HG03520 (cell line): ENCODE measurements around the gene STAT3.

Source experiments
- ATAC-seq: cut with Tn5 transposase; IDR thresholded peaks from one replicate; pipeline ENCODE4 v1.9.1; 2021; ENCODE audit warnings: mild to moderate bottlenecking, moderate library complexity; ENCODE audit not compliant: unreplicated experiment

The STAT3 gene

DNA sequence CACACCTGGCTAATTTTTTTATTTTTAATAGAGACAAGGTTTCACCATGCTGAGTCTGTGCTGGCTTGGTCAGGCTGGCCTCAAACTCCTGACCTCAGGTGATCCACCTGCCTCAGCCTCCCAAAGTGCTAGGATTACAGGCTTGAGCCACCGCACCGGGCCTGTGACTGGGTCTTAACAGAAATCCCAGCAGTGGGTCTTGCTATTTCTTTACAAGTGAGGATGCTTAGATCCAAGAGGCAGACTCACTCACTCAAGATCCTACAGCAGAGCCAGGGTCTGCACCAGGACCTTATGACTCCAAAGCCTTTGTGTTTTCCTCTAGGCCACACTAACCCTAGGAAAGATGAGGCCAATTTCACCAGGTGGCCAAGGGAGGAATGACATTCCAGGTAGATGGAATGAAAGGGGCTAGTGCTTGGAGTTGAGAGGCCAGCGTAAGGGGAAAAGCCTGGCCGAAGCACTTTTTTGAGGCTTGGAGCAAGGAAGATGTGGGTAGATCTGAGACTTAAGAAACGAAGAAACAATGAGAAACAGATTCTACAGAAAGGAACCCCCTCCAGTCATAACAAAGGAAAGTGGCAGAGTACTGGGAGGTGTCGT lies 105.7 kb downstream of the STAT3 start:
- no peak for ATAC-seq

DNA sequence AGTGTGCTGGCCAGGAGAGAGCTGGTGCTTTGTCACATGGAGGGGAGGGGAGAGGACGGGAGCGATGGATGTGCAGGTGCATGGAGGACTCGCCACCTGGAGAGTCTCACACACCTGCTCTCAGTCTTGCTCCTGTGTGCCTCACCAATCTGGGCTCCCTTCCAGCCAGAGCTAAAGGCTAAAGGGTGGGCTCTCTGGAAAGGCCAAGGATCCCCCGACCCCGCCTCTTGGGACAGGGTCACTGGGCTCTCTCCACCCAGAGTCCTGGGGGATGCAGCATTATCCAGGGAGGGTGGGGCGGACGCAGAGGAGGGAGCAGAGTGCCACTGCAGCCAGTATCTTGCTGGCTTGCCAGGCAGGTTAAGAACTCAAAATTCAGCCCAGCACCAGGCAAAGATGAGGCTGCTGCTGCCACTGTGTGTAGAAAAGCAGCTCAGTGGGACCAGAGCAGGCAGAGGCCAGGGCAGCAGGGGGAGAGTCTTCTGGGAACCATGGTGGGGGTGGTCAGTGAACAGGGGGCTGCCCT lies 106.6 kb downstream of the STAT3 start:
- no peak for ATAC-seq

DNA sequence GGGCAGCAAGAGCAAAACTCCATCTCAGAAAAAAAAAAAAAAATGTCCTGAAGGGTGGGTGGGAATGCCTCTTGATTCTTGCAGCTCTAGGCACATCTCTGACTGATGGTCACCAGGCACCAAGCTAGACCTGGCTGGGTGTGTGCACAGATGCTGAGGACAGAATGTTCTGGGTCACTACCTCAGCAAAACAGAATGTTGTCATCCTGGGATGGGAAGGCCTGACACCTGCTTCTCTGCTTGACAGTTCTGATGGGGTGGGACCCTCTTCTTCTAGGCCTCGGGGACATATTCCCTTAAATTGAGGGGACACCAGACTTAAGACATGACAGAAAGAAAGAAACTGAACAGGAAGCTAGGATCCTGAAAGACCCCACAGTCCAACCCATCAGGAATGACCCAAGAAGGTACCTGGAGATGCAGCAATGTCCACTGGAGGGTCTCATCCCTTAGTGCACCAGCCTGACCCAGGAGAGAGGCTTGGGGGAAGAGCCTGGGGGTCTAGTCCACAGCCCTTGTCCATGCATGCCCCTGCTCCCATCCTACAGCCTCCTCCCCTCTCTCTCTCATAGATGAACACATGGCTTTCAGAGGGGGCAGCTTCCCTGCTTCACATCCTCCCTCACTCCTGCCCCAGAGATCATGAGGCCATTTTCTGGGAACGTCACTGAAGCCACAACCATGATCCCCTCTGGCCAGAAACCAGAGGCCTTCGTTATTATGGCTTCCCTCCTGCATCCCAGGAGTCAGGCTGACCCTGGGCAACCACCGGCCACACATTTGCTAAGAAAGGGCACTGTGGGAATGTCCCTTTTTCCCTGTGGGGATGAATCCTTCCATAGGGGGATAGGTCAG lies 108.2 kb downstream of the STAT3 start:
- no peak for ATAC-seq

DNA sequence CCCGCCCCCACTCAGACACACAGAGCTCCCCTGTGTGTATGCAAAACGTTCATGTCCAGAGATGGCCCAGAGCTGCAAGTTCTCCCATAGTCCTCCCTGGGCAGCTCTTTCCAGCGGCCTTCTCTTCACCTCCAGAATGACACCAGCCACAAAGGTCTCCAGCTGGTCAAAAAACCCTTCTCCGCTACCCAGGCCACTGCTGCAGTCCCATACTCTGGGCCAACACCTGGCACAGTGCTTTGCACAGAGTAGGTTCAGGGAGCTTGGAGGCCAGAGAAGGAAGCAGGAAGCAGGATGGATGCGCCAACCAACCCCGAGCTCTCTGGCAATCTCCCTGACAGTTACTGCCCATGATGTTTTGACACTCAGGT lies 110.9 kb downstream of the STAT3 start:
- no peak for ATAC-seq

DNA sequence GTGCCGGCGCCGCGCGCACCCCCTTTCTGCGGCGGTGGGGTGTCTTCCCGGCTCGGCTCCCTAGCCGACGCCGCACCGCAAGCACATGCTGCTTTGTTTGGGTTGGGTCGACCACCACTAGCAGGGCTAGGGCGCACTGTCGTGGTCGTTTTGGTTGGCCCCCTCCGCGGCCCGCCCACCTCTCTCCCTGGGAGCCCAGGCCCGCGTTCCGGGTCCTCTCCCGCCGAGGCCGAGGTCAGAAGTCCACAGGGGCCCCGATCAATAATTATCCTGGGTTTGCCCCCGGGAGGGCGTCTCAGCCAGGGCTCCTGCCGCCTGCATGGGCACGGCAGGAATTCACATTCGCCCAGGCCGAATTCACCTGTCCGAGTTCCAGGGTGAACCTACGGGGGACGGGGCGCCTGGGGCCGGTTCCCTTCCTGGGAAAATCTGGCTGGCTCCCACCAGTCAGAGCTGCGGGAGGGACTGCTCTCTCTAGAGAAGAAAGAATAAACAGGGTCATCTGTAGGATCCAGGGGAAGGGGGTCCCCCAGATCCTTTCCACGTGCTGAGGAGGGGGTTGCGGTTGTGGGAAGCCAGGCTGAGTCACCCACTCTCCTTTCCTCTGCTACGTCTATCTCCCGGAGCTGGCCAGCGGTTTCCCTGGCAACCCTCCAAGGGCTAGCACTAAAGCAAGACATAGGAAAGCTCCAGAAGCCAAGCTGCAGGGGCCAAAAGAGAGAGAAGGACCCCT lies 111.5 kb downstream of the STAT3 start:
- no peak for ATAC-seq

DNA sequence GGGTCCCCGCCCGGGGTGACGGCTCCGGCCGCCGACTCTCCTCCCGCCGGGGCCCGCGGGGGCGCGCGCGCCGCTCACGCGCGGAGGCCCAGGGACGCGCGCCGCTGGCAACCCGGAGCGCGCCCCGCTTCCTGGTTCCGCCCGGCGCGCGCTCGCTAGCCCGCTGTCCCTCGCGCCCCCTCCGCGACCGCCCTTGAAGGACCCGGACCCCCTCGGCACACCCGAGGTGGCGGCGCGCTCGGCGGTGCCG lies 112.0 kb downstream of the STAT3 start, which contains the start of gene STAT5B:
Gene STAT5B, minus strand, starts transcription at position 33 of the 250 bp plus-strand sequence. CDS start 44,264 bp downstream, outside the sequence.
- peak; percentile 59 for ATAC-seq

DNA sequence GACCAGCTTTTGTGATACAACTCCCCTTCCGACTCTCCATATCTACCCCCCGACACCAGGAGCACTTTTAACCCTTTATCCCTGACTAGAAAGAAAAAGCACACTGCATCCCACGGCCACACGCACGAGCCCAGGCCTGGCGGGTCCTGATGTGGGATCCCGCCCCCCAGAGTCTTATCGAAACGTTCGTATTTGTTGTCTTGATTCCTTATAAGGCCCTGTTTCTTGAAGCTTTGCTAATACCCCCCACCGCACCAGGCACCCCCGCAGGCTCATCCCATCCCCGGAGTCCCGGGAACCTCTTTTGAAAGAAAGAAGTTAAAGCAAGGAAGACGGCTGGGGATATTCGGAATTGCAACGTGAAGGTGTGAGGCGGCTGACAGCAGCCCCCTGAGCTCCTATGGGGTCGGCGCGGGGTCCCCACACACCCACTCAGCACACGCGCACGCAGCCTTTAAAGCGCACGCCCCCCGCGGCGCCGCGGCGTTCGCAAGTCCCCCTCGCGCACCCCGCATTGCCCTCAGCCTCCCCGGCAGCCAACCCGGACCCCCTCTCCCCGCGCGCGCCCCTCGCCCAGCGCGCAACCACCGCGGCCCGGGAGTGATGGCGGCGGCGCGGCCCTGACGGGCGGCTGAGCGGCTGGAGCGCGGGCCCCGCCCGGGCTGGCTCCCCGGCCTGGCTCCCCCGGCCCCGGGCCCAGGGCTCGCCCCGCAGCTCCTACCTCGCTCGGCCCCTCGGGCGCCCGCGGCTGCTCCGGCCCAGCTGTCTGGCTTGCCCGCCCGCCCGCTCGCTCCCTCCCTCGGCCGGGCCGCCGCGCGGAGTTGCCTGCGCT lies 112.5 kb downstream of the STAT3 start:
- peak; percentile 39 for ATAC-seq

DNA sequence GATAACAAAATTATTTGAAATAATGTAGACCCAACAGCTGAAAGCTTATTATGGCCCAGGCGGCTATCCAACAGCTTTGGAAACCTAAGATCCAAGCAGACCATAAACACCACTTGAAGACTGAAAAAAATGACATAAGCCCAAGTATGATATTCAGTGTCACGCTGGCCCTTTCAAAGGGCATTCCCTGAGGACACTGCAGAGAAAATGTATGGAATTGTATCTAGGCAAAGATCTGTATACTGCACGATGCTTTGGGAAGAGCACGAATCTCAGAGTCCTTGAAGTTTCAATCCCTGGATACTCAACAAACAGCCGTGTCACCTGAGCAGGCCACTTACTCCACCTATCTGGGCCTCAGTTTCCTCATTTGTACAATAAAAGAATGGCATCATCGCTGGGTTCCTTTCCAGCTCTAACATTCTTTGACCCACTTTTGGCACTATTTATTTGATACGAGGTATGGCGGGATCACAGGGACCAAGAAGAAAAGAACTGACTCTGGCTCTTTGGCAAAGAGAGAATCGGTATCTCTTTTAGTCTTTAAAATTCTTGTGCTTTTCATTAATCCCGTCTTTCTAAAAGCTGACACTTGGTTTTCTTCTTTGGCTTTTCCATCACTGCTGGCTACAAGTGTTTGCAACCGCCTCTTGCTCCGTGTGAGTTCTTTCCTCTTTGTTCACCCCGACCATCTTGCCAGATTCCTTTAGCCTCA lies 113.3 kb downstream of the STAT3 start:
- no peak for ATAC-seq

DNA sequence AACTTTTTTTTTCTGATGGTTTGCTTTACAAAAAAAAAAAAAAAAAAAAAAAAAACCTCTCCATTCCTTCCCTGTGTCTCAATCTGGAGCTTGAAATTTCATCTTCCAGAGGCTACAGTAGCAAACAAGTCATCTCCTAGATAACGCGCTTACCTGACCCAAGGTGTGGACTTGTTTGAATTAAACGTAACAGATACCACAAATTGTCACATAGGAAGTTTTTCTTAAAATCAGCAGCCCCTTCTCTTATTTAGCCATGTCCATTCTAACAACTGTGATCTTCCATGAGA lies 114.0 kb downstream of the STAT3 start:
- ATAC-seq: no peak

DNA sequence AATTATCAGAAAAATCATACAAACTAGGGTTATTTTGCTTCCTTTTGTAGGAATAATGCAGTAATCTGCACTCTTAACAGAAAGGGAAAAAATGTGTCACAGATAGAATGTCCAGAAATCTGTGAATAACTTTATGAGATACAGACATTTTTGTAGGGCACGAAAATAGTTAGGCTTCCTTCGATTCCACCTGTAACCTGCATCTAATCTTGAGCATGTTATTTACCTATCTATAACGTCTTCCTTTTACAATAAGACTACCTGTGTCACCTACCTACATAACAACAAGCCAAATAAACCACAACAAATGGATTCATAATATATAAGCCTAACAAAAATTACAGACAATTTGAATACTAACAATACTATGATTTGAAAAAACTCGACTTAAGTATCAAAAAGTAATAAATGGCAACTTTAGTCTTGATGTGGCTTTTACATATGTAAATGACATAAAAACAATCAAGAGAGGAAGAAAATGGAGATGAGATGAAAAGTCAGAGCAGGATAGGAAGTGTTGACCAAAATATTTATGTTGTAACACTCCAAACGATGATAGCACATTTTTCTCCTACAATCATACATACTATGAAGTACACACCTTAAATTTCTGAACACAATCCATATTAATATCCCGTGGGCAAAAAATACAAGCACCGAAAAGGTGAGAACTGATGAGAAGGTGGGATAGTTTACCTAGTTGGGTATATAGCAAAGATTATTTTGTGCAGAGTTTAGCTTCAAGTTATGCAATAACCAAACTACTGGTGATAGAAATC lies 114.6 kb downstream of the STAT3 start:
- ATAC-seq: no peak

DNA sequence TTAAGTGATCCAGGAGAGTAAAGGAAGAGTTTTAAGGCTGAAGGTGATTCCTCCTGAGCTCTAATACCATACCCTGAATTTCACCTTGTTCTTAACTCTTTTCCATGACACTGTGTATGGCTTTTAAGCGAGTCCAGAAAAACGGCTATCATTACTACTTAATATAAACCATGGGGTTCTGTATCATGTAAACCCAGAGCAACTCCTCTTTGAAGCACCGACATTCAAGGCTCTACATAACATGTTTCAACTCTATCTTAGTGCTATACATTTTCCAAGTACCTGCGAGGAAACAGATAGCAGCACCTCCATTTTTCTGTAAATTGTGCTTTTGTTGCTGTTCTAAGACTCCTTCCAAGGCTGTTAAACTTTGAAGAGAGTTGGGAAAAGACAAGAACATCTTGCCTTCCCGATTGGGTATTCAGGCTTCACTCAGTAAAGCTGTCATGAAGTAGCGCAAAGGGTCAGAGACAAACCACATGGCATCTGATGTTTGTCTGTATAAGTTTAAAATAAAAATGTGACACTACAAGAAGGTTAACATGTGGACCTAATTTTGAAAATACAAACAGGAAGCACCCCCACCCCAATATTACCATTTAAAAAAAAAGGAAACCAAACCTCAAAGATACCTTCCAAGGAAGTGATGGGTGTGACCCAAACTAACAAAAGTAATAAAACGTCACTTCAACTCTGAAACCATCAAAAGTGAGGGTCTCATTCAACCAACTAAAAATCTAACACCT lies 115.9 kb downstream of the STAT3 start:
- no peak for ATAC-seq

DNA sequence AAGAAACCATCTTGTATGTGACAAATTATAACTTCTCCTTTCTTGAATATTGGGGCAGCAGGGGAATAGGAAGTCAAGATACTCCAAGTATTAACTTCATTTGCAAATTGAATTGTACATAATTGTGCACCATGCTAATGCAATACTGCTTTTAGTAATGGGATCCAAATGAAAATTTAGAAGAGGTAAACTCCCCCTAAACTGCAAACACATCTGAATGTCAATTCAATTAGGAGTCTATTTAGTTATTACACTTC lies 116.5 kb downstream of the STAT3 start:
- no peak for ATAC-seq

DNA sequence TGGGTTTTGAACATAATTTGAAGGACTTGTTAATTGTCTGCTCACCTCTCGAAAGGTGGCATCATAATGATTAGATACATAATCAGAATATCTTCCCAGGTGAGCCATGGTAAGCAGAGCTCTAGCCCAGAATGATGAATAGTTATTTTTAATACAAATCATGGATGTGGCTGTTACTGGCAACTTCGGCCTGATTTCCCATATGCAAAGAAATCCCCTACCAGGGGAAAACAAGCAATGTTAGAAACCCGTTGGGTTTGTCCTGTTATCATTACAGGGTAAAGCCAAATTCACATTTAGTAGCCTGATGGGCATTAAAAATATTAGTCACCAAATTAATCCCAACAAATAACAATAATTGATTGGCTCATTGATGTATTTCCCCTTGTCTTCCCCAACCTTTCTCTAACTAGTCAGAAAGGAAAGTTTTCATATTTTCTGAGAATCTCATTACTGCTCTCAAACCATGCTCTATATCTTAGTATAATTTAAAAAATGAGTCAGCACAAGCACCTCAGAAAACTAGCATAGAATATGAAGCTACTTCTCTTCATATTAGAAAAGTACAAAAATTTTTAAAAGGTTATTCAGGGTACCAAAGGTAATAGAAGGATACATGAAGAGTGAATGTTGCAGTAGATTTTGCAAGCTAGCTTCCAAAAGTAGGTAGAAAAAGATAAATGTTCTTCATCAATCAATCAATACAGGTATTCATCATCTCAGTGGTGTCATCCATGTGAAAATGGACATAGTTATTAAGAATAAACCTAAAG lies 117.0 kb downstream of the STAT3 start:
- no peak for ATAC-seq

DNA sequence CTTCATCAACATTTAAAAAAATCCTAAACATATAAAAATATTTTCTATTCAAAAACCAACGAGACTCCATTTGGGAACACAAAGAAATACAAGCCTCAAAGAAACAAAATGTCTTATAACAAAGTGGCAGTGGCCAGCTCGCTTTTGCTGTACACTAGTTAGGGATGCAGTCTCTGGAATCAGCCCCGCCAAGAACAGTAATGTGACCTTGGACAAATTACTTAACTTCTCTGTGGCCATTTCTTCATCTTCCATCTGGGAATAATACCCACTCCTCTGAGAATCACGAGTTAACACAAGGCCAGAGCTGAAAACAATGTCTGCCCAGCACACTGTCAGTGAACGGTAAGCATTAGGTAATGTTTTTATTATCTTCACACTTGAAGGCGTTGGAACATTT lies 117.6 kb downstream of the STAT3 start:
- ATAC-seq: no peak

DNA sequence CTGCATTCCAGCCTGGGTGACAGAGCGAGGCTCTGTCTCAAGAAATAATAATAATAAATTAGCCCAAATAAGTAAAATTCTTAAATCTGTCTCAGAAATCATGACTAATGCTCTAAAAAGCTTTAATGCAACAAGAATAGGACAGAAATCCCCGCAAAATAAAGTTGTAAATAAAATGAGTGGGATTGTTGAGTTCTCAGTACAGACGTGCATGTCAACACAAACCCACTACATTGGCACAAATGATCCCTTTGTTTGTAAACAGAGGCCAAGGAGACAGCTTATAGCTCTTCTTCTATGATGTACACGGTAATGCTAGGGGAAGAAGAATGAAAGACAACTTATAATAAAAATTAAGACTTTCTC lies 118.1 kb downstream of the STAT3 start:
- no peak for ATAC-seq

DNA sequence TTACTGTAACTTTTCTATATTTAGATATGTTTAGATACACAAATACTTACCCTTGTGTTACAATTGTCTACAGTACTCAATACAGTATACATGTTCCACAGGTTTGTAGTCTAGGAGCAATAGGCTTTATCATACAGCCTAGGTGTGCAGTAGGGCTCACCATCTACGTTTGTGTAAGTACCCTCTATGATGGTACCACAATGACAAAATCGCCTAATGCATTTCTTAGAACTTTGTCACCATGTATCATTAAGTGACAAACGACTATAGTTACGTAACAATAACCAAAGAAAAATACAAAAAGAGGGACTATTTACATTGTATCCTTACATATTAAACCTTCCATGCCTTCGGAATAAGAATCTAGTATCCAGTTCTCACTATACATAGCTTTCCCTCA lies 120.0 kb downstream of the STAT3 start:
- no peak for ATAC-seq

DNA sequence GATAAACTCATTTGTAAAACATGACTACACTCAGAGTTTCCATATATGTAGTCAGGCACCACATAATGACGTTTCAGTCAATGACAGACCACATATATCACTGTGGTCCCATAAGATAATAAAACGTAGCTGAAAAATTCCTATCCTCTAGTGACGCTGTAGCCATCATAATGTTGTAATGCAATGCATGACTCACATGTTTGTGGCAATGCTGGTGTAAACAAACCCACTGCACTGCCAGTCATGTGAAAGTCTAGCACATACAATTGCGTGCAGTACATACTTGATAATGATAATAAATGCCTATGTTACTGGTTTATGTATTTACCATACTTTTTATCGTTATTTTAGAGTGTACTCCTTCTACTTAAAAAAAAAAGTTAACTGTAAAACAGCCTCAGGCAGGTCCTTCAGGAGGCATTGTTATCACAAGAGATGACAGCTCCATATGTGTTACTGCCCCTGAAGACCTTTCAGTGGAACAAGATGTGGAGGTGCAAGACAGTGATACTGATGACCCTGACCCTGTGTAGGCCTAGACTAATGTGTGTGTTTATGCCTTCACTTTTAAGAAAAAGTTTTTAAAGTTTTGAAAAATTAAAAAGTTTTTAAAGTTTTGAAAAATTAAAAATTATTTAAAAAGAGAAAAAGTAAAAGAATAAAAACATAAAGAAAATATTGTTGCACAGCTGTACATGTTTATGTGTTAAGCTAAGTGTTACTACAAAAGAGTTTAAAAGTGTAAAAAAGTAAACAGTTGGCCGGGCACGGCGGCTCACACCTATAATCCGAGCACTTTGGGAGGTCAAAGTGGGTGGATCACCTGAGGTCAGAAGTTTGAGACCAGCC lies 121.1 kb downstream of the STAT3 start:
- no peak for ATAC-seq

DNA sequence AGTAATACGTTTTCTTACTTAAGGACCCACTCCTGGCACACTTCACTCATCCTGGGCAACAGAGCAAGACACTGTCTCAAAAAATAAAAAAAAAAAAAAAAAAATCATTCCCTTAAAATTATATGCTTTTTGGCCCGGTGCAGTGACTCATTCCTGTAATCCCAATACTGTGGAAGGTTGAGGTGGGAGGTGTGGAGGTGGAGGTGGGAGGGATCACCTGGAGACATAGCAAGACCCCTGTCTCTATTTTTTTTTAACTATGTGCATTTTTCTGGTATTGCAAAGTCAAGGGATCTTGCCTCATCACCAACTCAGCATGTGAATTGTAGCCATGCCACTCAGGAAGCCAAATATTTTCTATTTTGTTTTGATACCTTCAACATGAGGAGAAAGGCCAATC lies 121.8 kb downstream of the STAT3 start:
- ATAC-seq: no peak
